ENCODE results near the gene TMEM101. TPM values are rescaled to one million over a fixed set of nuclear protein-coding genes. Genes with fewer than 3 reads are reported as not detected.

Gene TMEM101
- total and polyA plus RNA-seq, 12 donors: 15.6 to 26.4 (median 17.9) TPM

GRCh38 chr17:43994272-43995149 lies 20.3 kb downstream of the TMEM101 start:
- no peak overlapping the region for H3K27ac ChIP-seq
- intact Hi-C loops (cut with DNase I): loop anchor here (1.0 to 10.0 kb wide), 9 partner anchors 50 to 120 kb away; partner anchors contain the start of gene PPY (in 5 of the 10)
- DNase-seq (peak; percentile 54 to 69), ATAC-seq (peak; percentile 83 to 93 (median 86))
- H3K4me3 ChIP-seq: peak overlapping the region in 9 of 10 donors; percentile 2 to 48 (median 35)
- peaks cover 0 to 10% (median 9%) of the 10 kb centered on the region in 9 donors for H3K4me1 ChIP-seq
- WGBS, 2 donors: 8% methylated on average over 52 of the region's 52 CpGs
- no peaks in the 10 kb centered on the region for H3K9me3 ChIP-seq
- peak; percentile 68 to 90 (median 87) for TF ChIP-seq CTCF (IDR thresholded peaks at IDR 0.05)
- H3K27me3 ChIP-seq: peaks cover 0 to 25% (median 4%) of the 10 kb centered on the region in 7 donors
- no peaks in the 10 kb centered on the region for H3K36me3 ChIP-seq

- peaks cover 0 to 10% (median 9%) of the 10 kb centered on the region in 9 donors for H3K4me1 ChIP-seq
- no peak for TF ChIP-seq CTCF (IDR thresholded peaks at IDR 0.05)
These were observed 22.1 kb downstream of the TMEM101 start for GRCh38 chr17:43992641-43993040.

GRCh38 chr17:43988301-43988700 lies 26.5 kb downstream of the TMEM101 start:
- 90 to 95% methylated on average over 9 of the region's 9 CpGs for WGBS, 2 donors
- H3K9me3 ChIP-seq: no peaks in the 10 kb centered on the region
- no peak overlapping the region for H3K27ac ChIP-seq
- H3K4me3 ChIP-seq: no peak overlapping the region
- intact Hi-C loops (cut with DNase I): no loop called here
- H3K36me3 ChIP-seq: no peaks in the 10 kb centered on the region
- TF ChIP-seq CTCF (IDR thresholded peaks at IDR 0.05): no peak
- no peak for ATAC-seq
- peaks cover 0 to 47% (median 26%) of the 10 kb centered on the region in 7 donors for H3K27me3 ChIP-seq
- peaks cover 0 to 20% (median 10%) of the 10 kb centered on the region in 9 donors for H3K4me1 ChIP-seq
- no peak for DNase-seq

More at GRCh38 chr17:43992641-43993040, 22.1 kb downstream of the TMEM101 start:
- Histone ChIP-seq H3K4me3 (no peak overlapping the region), H3K27ac (no peak overlapping the region), H3K36me3 (no peaks in the 10 kb centered on the region), H3K27me3 (peaks cover 0 to 31% (median 5%) of the 10 kb centered on the region in 7 donors), H3K9me3 (no peaks in the 10 kb centered on the region)
- ATAC-seq: no peak
- intact Hi-C loops (cut with DNase I): loop anchor here in 5 of 10 donors (5.0 to 10.0 kb wide), 4 partner anchors 48 to 118 kb away; partner anchors contain the start of gene PPY (in 2 of the 5)
- WGBS, 2 donors: 92 to 93% methylated on average over 14 of the region's 14 CpGs
- no peak for DNase-seq

- Histone ChIP-seq H3K36me3 (no peaks in the 10 kb centered on the region), H3K9me3 (no peaks in the 10 kb centered on the region), H3K4me1 (peaks cover 0 to 20% (median 10%) of the 10 kb centered on the region in 9 donors), H3K27ac (peak overlapping the region in 3 of 10 donors; percentile 24 to 43 (median 34)), H3K4me3 (no peak overlapping the region), H3K27me3 (peaks cover 0 to 56% (median 35%) of the 10 kb centered on the region in 7 donors)
- DNase-seq (no peak), ATAC-seq (peak in 7 of 8 donors; percentile 17 to 85 (median 58))
- no peak for TF ChIP-seq CTCF (IDR thresholded peaks at IDR 0.05)
- intact Hi-C loops (cut with DNase I): no loop called here
- 60 to 66% methylated on average over 12 of the region's 12 CpGs for WGBS, 2 donors
These were observed 27.4 kb downstream of the TMEM101 start for GRCh38 chr17:43987131-43988021.
